ENCODE results near the gene RCN2.
"Not testable (repeated sequence)": the region's sequence is repeated elsewhere in the genome, so short reads cannot be mapped to it uniquely, and the experiment has no call there.

Gene RCN2, protein sequence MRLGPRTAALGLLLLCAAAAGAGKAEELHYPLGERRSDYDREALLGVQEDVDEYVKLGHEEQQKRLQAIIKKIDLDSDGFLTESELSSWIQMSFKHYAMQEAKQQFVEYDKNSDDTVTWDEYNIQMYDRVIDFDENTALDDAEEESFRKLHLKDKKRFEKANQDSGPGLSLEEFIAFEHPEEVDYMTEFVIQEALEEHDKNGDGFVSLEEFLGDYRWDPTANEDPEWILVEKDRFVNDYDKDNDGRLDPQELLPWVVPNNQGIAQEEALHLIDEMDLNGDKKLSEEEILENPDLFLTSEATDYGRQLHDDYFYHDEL

DNA sequence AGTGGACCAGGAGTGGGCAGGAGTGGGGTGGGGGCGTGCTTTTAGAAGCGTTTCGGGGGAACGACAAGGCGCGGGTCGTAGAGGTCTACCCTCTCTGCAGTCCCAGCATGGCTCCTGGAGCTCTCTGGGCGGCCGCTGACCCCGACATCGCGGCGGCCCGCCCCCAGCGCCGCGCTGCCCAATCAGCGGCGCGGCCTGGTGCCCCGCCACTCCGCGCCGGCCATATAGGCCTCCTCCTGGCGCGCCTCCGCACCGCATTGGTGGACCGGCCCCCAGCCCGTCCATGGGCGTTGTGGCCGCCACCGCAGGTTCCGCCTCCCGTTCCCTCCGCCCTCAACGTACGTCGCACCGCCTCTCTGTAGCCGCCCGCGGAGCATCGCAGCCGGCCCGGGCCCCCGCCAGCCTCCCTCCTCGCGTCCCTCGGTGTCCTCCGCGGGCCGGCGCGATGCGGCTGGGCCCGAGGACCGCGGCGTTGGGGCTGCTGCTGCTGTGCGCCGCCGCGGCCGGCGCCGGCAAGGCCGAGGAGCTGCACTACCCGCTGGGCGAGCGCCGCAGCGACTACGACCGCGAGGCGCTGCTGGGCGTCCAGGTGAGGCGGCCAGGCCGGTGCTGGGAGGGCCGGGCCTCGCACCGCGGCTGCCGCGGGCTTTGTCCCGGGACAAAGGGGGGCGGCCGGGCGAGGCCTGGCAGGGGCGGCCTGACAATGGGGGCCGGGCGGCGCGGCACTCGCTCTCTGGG is at the start of gene RCN2:
RCN2 (plus strand) TSS at position 353 of the 738 bp plus-strand sequence; CDS start at position 446, 93 bp downstream.
- TF ChIP-seq, protein P1, sequence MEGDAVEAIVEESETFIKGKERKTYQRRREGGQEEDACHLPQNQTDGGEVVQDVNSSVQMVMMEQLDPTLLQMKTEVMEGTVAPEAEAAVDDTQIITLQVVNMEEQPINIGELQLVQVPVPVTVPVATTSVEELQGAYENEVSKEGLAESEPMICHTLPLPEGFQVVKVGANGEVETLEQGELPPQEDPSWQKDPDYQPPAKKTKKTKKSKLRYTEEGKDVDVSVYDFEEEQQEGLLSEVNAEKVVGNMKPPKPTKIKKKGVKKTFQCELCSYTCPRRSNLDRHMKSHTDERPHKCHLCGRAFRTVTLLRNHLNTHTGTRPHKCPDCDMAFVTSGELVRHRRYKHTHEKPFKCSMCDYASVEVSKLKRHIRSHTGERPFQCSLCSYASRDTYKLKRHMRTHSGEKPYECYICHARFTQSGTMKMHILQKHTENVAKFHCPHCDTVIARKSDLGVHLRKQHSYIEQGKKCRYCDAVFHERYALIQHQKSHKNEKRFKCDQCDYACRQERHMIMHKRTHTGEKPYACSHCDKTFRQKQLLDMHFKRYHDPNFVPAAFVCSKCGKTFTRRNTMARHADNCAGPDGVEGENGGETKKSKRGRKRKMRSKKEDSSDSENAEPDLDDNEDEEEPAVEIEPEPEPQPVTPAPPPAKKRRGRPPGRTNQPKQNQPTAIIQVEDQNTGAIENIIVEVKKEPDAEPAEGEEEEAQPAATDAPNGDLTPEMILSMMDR (IDR thresholded peaks at IDR 0.05; ENCODE audit: low read depth, low read length, missing control alignments) = no peak
- H3K4me3 ChIP-seq (replicated peaks; ENCODE audit: low read depth, low read length) = peak within 1 kb of the TSS; percentile 79
- peak; percentile 70 for DNase-seq (ENCODE audit: extremely low read depth, low read depth)

DNA sequence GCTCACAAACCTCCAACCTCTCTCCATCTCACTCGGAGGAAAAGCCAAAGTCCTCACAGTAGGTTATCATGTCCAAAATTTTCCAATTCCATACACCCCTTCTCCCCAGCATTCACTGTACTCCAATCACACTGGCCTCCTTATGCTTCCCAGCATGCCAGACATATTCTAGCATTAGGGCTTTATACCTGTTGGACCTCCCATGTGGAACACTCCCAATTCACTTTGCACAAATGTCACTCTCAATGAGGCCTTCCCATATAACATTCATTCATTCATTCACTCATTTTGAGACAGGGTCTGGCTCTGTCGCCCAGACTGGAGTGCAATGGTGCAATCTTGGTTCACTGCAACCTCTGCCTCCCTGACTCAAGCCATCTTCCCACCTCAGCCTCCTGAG is 46.3 kb upstream of the RCN2 start:
- DNase-seq (ENCODE audit: extremely low read depth, low read depth) = no peak
- TF ChIP-seq, protein P1 (IDR thresholded peaks at IDR 0.05; ENCODE audit: low read depth, low read length, missing control alignments) = no peak
- H3K4me3 ChIP-seq (replicated peaks; ENCODE audit: low read depth, low read length) = no peak overlapping the region

DNA sequence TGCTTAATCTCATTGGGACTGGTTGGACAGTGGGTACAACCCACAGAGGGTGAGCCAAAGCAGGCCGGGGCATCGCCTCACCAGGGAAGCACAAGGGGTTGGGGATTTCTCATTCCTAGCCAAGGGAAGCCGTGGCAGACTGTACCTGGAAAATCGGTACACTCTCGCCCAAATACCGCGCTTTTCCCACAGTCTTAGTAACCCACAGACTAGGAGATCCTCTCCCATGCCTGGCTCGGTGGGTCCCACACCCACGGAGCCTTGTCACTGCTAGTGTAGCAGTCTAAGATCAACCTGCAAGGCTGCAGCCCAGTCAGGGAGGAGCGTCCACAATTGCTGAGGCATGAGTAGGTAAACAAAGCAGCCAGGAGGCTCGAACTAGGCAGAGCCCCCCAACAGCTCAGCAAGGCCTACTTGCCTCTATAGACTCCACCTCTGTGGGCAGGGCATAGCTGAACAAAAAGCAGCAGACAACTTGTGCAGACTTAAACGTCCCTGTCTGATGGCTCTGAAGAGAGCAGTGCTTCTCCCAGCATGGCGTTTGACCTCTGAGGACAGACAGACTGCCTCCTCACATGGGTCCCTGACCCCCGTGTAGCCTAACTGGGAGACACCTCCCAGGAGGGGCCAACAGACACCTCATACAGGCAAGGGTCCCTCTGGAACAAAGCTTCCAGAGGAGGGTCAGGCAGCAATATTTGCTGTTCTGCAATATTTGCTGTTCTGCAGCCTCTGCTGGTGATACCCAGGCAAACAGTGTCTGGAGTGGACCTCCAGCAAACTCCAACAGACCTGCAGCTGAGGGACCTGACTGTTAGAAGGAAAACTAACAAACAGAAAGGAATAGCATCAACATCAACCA is 44.0 kb upstream of the RCN2 start:
- not testable (repeated sequence) for DNase-seq (ENCODE audit: extremely low read depth, low read depth); H3K4me3 ChIP-seq (replicated peaks; ENCODE audit: low read depth, low read length)

DNA sequence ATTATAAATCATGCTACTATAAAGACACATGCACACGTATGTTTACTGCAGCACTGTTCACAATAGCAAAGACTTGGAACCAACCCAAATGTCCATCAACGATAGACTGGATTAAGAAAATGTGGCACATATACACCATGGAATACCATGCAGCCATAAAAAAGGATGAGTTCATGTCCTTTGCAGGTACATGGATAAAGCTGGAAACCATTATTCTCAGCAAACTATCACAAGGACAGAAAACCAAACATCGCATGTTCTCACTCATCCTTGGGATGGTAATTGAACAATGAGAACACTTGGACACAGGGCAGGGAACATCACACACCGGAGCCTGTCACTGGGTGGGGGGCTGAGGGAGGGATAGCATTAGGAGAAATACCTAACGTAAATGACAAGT is 38.7 kb upstream of the RCN2 start:
- not testable (repeated sequence) for H3K4me3 ChIP-seq (replicated peaks; ENCODE audit: low read depth, low read length)

DNA sequence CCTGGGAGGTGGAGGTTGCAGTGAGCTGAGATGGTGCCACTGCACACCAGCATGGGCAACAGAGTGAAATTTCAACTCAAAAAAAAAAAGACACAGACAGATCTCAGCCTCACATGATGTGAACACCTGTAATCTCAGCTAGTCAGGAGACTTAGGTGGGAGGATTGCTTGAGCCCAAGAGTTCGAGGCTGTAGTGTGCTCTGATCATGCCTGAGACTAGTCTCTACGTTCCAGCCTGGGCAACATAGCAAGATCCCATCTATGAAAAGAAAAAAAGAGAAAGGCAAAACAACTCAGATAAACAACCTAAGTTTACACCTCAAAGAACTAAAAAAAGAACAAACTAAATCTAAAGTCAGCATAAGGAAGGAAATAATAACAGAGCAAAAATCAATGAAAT is 37.4 kb upstream of the RCN2 start:
- no peak for DNase-seq (ENCODE audit: extremely low read depth, low read depth)
- TF ChIP-seq, protein P1 (IDR thresholded peaks at IDR 0.05; ENCODE audit: low read depth, low read length, missing control alignments) = no peak
- no peak overlapping the region for H3K4me3 ChIP-seq (replicated peaks; ENCODE audit: low read depth, low read length)

More for the DNA sequence above, 38.7 kb upstream of the RCN2 start:
- not testable (repeated sequence) for DNase-seq (ENCODE audit: extremely low read depth, low read depth)

DNA sequence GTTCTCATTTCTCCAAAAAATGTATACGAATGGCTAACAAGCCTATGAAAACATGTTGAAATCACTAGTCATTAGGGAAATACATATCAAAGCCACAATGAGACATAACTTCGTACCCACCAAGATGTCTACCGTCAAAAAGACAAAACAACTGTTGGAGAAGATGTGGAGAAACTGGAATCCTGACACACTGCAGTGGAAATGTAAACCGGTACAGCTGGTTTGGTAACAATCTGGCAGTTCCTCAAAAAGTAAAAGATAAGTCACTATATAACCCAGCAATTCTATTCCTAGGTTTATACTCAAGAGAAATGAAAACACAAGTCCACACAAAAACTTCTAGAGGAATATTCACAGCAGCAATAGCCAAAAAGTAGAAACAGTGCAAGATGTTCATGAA is 33.4 kb upstream of the RCN2 start:
- H3K4me3 ChIP-seq (replicated peaks; ENCODE audit: low read depth, low read length) = no peak overlapping the region
- DNase-seq (ENCODE audit: extremely low read depth, low read depth) = no peak
- TF ChIP-seq, protein P1 (IDR thresholded peaks at IDR 0.05; ENCODE audit: low read depth, low read length, missing control alignments) = no peak

DNA sequence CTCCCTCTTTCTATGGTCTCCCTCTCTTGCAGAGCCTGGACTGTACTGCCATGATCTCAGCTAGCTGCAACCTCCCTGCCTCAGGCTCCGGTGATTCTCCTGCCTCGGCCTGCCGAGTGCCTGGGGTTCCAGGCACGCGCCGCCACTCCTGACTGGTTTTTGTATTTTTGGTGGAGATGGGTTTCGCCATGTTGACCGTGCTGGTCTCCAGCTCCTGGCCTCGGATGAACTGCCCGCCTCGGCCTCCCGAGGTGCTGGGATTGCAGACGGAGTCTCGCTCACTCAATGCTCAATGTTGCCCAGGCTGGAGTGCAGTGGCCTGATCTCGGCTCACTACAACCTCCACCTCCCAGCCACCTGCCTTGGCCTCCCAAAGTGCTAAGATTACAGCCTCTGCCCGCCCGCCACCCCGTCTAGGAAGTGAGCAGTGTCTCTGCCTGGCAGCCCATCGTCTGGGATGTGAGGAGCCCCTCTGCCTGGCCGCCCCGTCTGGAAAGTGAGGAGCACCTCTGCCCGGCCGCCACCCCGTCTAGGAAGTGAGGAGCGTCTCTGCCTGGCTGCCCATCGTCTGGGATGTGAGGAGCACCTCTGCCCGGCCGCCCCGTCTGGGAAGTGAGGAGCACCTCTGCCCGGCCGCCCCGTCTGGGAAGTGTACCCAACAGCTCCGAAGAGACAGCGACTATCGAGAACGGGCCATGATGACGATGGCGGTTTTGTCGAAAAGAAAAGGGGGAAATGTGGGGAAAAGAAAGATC is 32.2 kb upstream of the RCN2 start:
- not testable (repeated sequence) for DNase-seq (ENCODE audit: extremely low read depth, low read depth); H3K4me3 ChIP-seq (replicated peaks; ENCODE audit: low read depth, low read length)

DNA sequence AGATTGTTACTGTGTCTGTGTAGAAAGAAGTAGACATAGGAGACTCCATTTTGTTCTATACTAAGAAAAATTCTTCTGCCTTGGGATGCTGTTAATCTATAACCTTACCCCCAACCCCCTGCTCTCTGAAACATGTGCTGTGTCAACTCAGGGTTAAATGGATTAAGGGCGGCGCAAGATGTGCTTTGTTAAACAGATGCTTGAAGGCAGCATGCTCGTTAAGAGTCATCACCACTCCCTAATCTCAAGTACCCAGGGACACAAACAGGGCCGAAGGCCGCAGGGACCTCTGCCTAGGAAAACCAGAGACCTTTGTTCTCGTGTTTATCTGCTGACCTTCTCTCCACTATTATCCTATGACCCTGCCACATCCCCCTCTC is 31.6 kb upstream of the RCN2 start:
- not testable (repeated sequence) for H3K4me3 ChIP-seq (replicated peaks; ENCODE audit: low read depth, low read length); DNase-seq (ENCODE audit: extremely low read depth, low read depth)

Data from HFF-Myc (cell line).